ENCODE results near the gene ANKRD49.

Gene ANKRD49

DNA sequence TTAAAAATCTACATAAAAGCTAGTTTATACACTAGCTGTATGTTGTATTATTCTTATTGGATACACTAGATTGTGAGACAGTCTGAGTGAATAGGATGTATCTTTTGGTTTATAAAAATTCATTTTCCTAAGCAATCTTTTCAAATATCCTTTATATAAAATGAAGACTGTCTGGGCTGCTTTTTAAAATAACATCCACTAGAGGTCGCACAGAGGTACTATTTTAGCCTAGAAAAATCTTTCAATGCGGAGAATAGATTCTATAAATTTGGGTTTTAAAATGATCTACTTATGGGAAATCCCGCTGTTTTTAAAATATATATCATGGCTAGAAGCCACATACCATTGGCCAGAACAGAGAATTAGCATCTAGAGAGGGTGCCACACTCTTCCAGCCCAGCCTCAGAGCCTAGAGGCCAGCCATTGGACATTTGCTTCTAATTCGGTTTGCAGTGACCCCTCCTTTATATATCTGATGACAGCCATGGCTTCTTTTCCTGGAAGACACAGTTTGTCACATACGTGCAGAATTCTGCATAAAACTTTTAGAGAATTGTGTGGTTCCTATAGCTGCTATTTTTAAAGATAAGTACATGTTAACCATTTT, 25.8 kb downstream of the ANKRD49 start:
- Histone ChIP-seq H4K8ac (ENCODE audit: low read depth, low read length) (no peak overlapping the region), H3K4me1 (ENCODE audit: control insufficient read depth, low read depth, low read length) (no peaks in the 10 kb centered on the region), H3K4ac (ENCODE audit: low read depth, low read length) (no peak overlapping the region), H2AK5ac (ENCODE audit: low read length) (no peak overlapping the region), H3K9ac (ENCODE audit: low read length) (no peak overlapping the region), H2BK5ac (ENCODE audit: low read length) (no peak overlapping the region), H3K79me2 (ENCODE audit: control insufficient read depth, insufficient read depth, low read length) (no peaks in the 10 kb centered on the region), H3K4me3 (ENCODE audit: low read length) (no peak overlapping the region), H4K5ac (ENCODE audit: low read length) (no peak overlapping the region), H3K36me3 (ENCODE audit: control insufficient read depth, insufficient read depth, low read length) (no peaks in the 10 kb centered on the region), H3K56ac (ENCODE audit: low read length) (no peak overlapping the region), H3K4me2 (ENCODE audit: low read length) (no peak overlapping the region), H3K18ac (ENCODE audit: low read length) (no peak overlapping the region), H2BK120ac (ENCODE audit: low read depth, low read length) (no peak overlapping the region), H2BK15ac (replicated peaks; ENCODE audit: low read depth) (no peak overlapping the region), H3K27ac (ENCODE audit: low read depth, low read length) (no peak overlapping the region), H3K79me1 (ENCODE audit: low read length) (no peaks in the 10 kb centered on the region), H3K27me3 (ENCODE audit: insufficient read depth, low read length, poor library complexity) (no peaks in the 10 kb centered on the region), H3K23ac (ENCODE audit: low read length) (no peak overlapping the region)
- no CpG with 5 or more reads among the region's 5 CpGs for WGBS (ENCODE audit: extremely low coverage, insufficient coverage, low lambda C conversion rate)
- DNase-seq: no peak

DNA sequence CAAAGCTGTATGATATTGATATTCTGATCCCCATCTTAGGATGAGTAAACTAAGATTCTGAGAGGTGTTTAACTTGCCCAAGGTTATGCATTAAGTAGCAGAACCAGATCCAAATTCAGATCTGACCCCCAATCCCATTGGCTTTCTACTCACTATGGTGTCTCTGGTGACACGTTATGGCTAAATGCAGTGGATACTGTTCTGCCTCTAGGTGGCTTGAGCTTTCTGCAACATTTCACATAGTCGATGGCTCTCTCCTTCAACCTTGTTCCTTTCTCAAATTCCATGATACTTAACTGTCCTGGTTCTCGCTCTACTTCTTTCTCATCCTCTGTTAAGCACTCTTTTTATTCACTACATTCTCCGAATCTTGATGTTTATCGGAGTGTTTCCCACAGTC, 27.9 kb downstream of the ANKRD49 start:
- Histone ChIP-seq H3K4me3 (ENCODE audit: low read length) (no peak overlapping the region), H3K79me1 (ENCODE audit: low read length) (no peaks in the 10 kb centered on the region), H3K18ac (ENCODE audit: low read length) (no peak overlapping the region), H3K36me3 (ENCODE audit: control insufficient read depth, insufficient read depth, low read length) (no peaks in the 10 kb centered on the region), H2BK15ac (replicated peaks; ENCODE audit: low read depth) (no peak overlapping the region), H4K8ac (ENCODE audit: low read depth, low read length) (no peak overlapping the region), H3K9ac (ENCODE audit: low read length) (no peak overlapping the region), H3K4me2 (ENCODE audit: low read length) (no peak overlapping the region), H3K56ac (ENCODE audit: low read length) (no peak overlapping the region), H3K4me1 (ENCODE audit: control insufficient read depth, low read depth, low read length) (no peaks in the 10 kb centered on the region), H3K79me2 (ENCODE audit: control insufficient read depth, insufficient read depth, low read length) (no peaks in the 10 kb centered on the region), H2BK5ac (ENCODE audit: low read length) (no peak overlapping the region), H3K27ac (ENCODE audit: low read depth, low read length) (no peak overlapping the region), H3K23ac (ENCODE audit: low read length) (no peak overlapping the region), H4K5ac (ENCODE audit: low read length) (no peak overlapping the region), H2BK120ac (ENCODE audit: low read depth, low read length) (no peak overlapping the region), H3K4ac (ENCODE audit: low read depth, low read length) (no peak overlapping the region), H3K27me3 (ENCODE audit: insufficient read depth, low read length, poor library complexity) (no peaks in the 10 kb centered on the region), H2AK5ac (ENCODE audit: low read length) (no peak overlapping the region)
- WGBS (ENCODE audit: extremely low coverage, insufficient coverage, low lambda C conversion rate): no CpG with 5 or more reads among the region's 5 CpGs
- DNase-seq: peak; percentile 59

DNA sequence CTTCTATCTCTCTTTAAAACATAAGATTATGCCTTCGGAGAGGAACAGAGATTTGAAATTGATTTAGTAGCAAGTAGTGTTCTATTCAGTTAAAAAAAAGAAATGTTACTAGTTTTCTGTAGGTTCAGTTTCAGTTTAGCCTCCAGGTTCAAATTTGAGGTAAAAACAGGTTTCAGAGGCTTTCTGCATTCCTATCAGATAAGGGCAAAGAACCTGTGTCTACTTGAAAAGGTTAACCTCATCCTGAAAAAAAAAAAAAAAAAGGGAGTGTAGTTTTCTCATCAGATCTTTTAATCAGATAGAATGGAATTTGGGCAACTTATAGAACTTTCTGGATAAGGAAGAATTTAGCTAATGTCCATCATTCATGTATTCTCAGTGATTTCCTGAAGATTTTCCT, 30.6 kb downstream of the ANKRD49 start:
- Histone ChIP-seq H3K36me3 (ENCODE audit: control insufficient read depth, insufficient read depth, low read length) (no peaks in the 10 kb centered on the region), H3K27me3 (ENCODE audit: insufficient read depth, low read length, poor library complexity) (no peaks in the 10 kb centered on the region), H4K8ac (ENCODE audit: low read depth, low read length) (no peak overlapping the region), H2AK5ac (ENCODE audit: low read length) (no peak overlapping the region), H3K4me1 (ENCODE audit: control insufficient read depth, low read depth, low read length) (no peaks in the 10 kb centered on the region), H3K9ac (ENCODE audit: low read length) (no peak overlapping the region), H3K18ac (ENCODE audit: low read length) (no peak overlapping the region), H3K4ac (ENCODE audit: low read depth, low read length) (no peak overlapping the region), H2BK120ac (ENCODE audit: low read depth, low read length) (no peak overlapping the region), H3K27ac (ENCODE audit: low read depth, low read length) (no peak overlapping the region), H3K79me1 (ENCODE audit: low read length) (no peaks in the 10 kb centered on the region), H3K79me2 (ENCODE audit: control insufficient read depth, insufficient read depth, low read length) (no peaks in the 10 kb centered on the region), H2BK5ac (ENCODE audit: low read length) (no peak overlapping the region), H3K56ac (ENCODE audit: low read length) (no peak overlapping the region), H3K4me3 (ENCODE audit: low read length) (no peak overlapping the region), H2BK15ac (replicated peaks; ENCODE audit: low read depth) (no peak overlapping the region), H3K23ac (ENCODE audit: low read length) (no peak overlapping the region), H4K5ac (ENCODE audit: low read length) (no peak overlapping the region), H3K4me2 (ENCODE audit: low read length) (no peak overlapping the region)
- no peak for DNase-seq
- no CpG with 5 or more reads among the region's 1 CpG for WGBS (ENCODE audit: extremely low coverage, insufficient coverage, low lambda C conversion rate)

DNA sequence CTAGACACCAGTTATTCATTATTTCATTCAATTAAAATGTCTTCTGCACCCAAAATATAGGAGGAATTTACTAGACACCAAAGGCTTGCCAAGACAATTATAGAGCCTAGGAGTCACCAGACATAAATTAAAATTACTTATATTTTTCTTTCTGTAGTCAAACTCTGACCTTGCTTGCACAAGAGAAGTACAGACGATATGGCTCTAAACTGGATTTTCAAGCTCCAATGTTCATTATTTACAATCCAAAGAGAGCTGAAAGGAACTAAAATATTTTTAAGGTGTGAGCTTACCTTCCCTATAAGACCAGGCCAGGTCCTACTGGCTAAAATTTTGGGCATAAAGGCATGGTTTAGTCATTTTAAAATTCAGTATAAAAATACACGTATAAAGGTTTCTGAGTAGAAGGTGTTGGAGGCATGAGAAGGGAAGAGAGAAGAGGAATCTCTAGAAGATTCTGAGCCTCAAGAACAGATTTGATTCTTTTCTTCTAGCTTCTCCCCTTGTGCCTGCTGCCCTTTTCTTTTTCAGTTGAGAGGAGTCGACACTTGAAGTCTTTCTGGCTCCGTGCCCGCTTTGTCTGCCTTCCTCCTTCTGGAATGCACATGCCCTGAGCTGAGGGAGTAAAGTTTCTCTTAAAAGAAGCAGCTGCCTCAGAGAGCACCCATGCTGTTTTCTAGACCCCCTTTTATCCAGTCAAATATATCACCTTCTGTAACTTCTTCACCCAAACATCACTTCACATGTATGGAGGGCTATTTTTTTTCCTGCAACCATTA, 32.0 kb downstream of the ANKRD49 start:
- H2BK15ac ChIP-seq (replicated peaks; ENCODE audit: low read depth): no peak overlapping the region
- no peak overlapping the region for H3K23ac ChIP-seq (ENCODE audit: low read length)
- no peak overlapping the region for H3K56ac ChIP-seq (ENCODE audit: low read length)
- no peak overlapping the region for H2AK5ac ChIP-seq (ENCODE audit: low read length)
- H3K27ac ChIP-seq (ENCODE audit: low read depth, low read length): no peak overlapping the region
- no peak overlapping the region for H4K8ac ChIP-seq (ENCODE audit: low read depth, low read length)
- H3K27me3 ChIP-seq (ENCODE audit: insufficient read depth, low read length, poor library complexity): no peaks in the 10 kb centered on the region
- H2BK120ac ChIP-seq (ENCODE audit: low read depth, low read length): no peak overlapping the region
- H4K5ac ChIP-seq (ENCODE audit: low read length): no peak overlapping the region
- no peaks in the 10 kb centered on the region for H3K36me3 ChIP-seq (ENCODE audit: control insufficient read depth, insufficient read depth, low read length)
- H3K9ac ChIP-seq (ENCODE audit: low read length): no peak overlapping the region
- no peak overlapping the region for H3K4ac ChIP-seq (ENCODE audit: low read depth, low read length)
- H3K4me1 ChIP-seq (ENCODE audit: control insufficient read depth, low read depth, low read length): no peaks in the 10 kb centered on the region
- H2BK5ac ChIP-seq (ENCODE audit: low read length): no peak overlapping the region
- no peak overlapping the region for H3K4me2 ChIP-seq (ENCODE audit: low read length)
- WGBS (ENCODE audit: extremely low coverage, insufficient coverage, low lambda C conversion rate): no CpG with 5 or more reads among the region's 5 CpGs
- no peak overlapping the region for H3K18ac ChIP-seq (ENCODE audit: low read length)
- no peaks in the 10 kb centered on the region for H3K79me1 ChIP-seq (ENCODE audit: low read length)
- no peaks in the 10 kb centered on the region for H3K79me2 ChIP-seq (ENCODE audit: control insufficient read depth, insufficient read depth, low read length)
- no peak for DNase-seq
- H3K4me3 ChIP-seq (ENCODE audit: low read length): no peak overlapping the region

DNA sequence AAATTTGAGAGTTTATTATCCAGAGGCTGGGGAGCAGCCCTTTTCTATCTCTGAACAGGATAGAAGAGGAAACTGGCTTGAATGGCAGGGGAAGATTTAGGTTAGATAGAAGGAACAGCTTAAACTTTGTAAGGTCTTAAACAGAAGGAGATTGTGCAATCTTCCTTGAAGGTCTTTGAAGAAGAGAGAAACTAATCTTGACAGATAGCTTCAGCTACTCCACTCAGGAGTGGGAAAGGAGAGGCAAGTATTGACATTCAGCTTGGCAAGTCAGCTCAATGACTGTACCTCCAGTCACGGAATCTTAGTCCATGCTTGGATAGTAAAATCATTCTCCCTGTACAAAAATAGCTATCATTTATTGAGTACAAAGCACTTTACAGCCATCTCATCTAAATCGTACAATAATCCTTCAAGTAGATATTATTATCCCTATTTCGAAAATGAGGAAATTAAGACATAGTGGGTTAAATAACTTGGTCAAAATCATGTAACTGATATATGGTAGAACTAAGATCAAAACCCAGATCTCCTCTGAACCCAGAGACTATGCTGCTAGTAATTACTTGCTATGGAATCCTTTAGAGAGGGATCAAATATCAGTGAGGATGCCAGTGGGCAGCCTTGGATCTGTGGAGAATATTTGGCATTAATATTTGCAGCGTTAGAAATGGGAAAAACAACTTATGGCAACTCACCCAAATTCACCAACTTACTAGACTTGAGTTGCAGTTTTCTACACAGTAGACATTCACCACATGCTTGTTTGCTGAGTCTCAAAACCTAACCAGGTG, 33.1 kb downstream of the ANKRD49 start:
- H4K8ac ChIP-seq (ENCODE audit: low read depth, low read length): no peak overlapping the region
- H2BK15ac ChIP-seq (replicated peaks; ENCODE audit: low read depth): no peak overlapping the region
- no peak overlapping the region for H3K4me2 ChIP-seq (ENCODE audit: low read length)
- no peak overlapping the region for H2BK120ac ChIP-seq (ENCODE audit: low read depth, low read length)
- H4K5ac ChIP-seq (ENCODE audit: low read length): no peak overlapping the region
- H3K56ac ChIP-seq (ENCODE audit: low read length): no peak overlapping the region
- no peaks in the 10 kb centered on the region for H3K79me1 ChIP-seq (ENCODE audit: low read length)
- no peaks in the 10 kb centered on the region for H3K27me3 ChIP-seq (ENCODE audit: insufficient read depth, low read length, poor library complexity)
- no peaks in the 10 kb centered on the region for H3K79me2 ChIP-seq (ENCODE audit: control insufficient read depth, insufficient read depth, low read length)
- no peaks in the 10 kb centered on the region for H3K36me3 ChIP-seq (ENCODE audit: control insufficient read depth, insufficient read depth, low read length)
- H2BK5ac ChIP-seq (ENCODE audit: low read length): no peak overlapping the region
- H3K27ac ChIP-seq (ENCODE audit: low read depth, low read length): no peak overlapping the region
- H3K9ac ChIP-seq (ENCODE audit: low read length): no peak overlapping the region
- no CpG with 5 or more reads among the region's 4 CpGs for WGBS (ENCODE audit: extremely low coverage, insufficient coverage, low lambda C conversion rate)
- H3K18ac ChIP-seq (ENCODE audit: low read length): no peak overlapping the region
- H3K4ac ChIP-seq (ENCODE audit: low read depth, low read length): no peak overlapping the region
- H2AK5ac ChIP-seq (ENCODE audit: low read length): no peak overlapping the region
- no peak overlapping the region for H3K23ac ChIP-seq (ENCODE audit: low read length)
- no peak overlapping the region for H3K4me3 ChIP-seq (ENCODE audit: low read length)
- no peaks in the 10 kb centered on the region for H3K4me1 ChIP-seq (ENCODE audit: control insufficient read depth, low read depth, low read length)
- DNase-seq: no peak
